ENCODE measurements around the gene BRINP2.

BRINP2 gene

DNA sequence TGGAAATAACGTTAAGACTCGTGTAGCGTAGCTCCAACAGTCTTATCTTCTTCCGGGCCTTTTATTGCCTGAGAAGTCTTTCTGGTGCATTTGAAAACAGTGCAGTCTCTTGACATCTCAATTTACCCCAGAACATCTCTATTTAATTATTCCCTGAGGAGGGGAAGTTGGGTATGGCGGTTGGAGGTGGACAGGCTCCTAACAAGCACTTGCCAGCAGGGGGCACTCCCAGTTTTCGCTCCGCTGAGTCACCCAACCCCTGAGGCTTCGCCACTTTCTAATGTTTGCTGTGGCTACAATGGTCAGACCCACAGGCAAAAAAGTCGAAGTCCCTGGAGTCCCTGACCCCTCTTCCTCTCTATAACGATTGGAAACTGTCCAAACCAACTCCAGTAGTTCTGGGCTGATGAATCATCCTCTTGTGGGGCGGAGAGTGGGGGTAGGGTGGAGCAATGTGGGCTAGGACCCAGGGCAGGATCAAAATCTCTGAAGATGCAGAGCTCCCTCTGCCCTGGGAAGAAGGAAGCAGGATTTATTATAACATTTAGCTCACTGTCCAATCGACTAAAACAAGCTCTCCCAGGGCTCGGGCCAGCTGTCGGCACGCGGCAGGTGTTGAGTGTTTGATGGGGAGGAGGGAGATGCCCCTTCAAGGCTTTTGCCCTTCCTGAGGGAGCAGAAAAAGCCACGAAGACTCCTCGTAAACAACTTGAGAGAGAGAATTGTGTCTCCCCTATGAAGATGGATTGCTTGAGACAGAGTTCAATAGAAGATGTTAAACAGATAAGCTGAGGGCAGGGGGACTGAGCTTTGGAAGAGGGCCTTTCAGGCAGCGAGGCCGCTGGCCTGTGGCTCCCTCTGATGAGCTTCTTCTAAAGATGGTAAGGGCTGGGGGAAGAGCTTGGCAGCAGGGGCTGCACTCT lies 85.7 kb downstream of the BRINP2 start:
- in situ Hi-C loops (cut with MboI; ENCODE audit: low sequenced_read_pairs): no loop called here

DNA sequence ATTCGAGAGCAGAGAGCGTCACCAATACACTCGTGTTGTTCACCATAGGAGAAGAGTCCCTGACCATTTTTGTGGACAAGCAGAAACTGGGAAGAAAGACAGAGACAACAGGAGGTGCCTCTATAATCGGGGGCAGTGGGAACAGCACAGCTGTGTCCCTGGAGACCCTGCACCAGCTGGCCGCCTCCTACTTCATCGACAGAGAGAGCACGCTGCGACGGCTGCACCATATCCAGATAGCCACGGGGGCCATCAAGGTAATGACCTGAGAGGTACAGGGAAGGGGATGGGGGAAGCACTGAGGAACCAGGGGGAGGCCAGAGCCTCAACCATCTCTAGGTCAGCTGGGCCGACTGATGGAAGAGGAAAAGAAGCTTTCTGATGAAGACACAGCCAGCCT lies 86.4 kb downstream of the BRINP2 start:
- in situ Hi-C loops (cut with MboI; ENCODE audit: low sequenced_read_pairs): no loop called here

DNA sequence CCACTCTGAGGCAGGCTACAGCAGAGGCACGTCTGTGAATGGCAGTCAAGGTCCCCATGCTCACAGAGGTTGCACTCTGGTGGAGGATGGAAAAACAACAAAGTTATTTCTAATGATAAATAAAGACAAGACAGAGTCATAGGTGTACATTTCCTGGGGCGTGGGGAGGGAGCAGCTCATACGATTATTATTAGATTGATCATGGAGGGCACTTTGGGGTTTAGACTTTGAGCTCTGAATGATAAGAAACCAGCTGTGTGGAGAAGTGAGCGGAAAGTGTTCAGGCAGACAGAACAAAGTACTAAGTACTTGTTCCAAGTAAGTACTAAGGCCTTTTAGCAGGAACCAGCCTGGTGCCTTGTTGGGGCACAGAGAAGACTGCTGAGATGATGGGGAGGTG lies 86.8 kb downstream of the BRINP2 start:
- in situ Hi-C loops (cut with MboI; ENCODE audit: low sequenced_read_pairs): no loop called here

DNA sequence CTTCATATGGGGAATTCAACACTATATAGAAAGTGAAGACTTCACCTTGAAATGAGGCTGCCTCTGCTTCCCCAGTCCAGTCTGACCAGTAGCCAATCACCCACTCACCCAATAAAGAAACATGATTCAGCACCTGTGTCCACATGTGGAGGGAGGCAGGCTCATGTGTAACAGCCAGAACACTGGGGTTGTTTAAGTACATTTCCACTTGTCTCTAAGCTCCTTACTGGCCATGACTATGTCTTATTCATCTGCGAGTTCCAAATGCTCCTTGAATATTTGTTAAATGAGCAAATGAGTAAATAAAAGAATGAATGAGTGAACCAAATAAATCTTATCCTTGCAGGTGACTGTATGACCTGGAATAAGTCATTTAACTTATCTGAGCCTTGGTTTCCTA lies 100.1 kb downstream of the BRINP2 start:
- in situ Hi-C loops (cut with MboI; ENCODE audit: low sequenced_read_pairs): no loop called here

DNA sequence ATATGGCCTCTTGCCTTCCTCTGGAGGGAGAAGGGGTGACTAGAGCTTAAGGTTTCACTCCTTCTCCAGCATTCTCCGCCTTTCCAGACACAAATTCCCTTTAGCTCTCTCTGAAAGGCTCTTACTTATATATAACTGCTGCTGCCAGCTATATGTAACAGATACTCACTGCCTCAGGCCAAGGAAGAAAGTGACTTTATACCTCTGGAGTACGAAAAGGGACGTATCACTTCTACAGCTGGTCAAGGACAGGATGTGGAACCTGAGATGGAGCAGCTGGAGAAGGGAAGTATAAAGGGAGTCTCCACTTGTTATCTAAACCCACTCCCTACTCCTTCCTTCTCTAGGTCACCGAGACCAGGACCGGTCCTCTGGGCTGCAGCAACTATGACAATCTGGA lies 102.4 kb downstream of the BRINP2 start:
- in situ Hi-C loops (cut with MboI; ENCODE audit: low sequenced_read_pairs): no loop called here

DNA sequence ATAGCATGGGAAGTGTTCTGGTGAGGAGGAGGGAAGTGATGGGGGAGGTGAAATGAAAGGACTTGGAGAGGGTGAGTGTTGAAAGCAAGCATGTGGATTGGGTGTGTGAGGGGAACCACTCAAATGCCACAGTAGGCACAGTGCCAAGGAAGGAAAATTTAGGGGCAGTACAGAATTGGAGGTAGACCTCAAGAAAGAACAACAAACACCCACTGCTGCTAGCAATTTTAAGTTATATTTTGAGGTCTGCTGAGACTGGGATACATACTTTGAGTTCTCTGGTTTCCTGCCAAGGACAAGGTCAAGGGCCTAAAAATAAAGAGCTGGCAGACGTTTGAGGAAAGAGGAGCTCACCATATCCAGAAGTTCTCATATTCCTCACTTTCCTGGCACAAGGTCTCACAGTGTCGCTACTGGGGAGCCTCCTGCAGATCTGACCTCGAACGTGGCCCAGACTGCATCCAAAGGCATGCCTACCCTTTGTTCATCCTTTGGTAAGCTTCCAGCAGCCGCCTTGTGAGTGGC lies 104.0 kb downstream of the BRINP2 start:
- in situ Hi-C loops (cut with MboI; ENCODE audit: low sequenced_read_pairs): no loop called here

DNA sequence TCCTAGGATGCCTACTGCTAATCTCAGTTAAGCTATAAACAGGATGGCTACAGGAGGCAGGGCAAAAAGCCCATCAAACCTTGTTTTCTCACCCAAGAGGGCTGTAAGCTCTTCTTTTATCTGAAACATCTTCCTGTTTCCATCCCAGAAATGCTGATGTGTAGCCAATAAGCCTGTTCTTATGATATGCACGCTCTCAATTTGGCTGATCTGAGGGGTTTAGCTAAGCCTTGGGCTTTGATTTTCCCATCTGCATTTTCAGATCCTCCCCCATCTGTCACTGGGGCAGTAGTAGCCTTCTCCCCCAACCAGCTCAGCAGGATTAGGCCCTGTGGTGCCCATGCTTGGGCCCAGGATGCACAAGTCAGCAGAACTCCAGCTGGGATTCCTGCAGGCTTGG lies 105.0 kb downstream of the BRINP2 start:
- in situ Hi-C loops (cut with MboI; ENCODE audit: low sequenced_read_pairs): no loop called here

DNA sequence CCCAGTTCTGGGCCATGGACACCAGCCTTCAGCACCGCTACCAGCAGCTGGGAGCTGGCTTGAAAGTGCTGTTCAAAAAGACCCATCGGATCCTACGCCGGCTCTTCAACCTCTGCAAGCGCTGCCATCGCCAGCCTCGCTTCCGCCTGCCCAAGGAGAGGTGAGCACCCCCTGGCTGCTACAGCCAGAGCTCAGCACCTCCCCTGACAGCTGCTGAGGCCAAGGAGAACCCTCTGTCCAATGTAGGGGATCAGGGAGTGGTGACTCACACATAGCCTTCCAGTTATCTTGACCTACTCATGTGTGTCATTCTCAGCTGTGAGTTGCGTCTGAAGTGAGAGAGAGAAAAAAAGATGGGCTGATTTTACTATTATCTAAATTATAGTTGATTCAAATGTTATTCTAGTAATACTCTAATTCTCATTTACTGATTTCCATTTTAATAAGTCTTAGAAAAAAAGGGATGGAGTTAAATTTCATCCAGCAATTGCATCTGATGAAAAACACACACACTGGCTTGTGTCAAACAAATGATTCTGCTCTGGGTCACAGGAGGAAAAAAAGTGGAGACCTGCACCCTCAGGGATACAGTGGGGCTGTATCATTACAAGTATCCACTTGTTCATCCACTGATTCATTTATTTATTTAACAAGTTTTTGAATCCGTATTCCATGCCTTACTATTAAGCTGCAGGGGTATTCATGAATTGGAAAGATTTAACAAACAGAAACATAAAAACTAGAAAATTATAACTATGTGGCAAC lies 108.0 kb downstream of the BRINP2 start:
- in situ Hi-C loops (cut with MboI; ENCODE audit: low sequenced_read_pairs): no loop called here

DNA sequence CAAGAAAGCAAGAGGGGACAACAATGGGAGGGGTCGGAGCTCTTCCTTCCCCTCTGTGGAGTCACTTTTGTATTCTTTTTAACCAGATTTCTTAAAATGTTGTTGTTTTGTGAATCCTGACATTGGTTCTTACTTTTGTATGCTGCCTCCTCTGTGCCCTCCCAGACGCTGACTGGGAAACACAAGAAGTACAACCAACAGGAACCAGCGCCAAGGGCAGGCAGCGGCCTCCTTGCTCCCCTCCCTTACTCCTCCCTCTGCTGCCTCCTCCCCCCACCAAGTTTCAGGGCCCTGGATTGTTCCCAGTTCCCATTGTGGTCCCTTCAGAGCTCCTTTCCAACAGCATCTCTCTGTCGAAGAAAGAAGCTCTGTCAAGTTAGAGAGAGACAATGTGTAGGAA lies 111.1 kb downstream of the BRINP2 start:
- in situ Hi-C loops (cut with MboI; ENCODE audit: low sequenced_read_pairs): no loop called here

DNA sequence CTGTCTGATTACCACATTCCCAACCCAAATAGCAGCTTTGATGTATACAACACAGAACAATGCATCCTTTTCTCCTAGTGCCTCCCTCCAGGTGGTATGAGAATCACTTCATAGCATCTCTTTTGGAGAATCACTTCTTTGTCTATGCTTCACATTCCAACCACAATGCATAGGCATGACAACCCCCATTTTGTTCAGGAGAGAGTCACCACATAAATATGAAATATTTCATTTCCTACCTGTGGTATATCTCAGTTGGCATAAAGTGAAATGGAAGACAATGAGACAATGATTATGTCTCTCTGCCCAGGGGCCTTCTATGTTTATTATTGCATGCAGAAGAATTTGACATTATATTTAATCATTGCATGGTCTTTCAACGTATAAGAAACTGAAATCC lies 112.2 kb downstream of the BRINP2 start:
- in situ Hi-C loops (cut with MboI; ENCODE audit: low sequenced_read_pairs): no loop called here

DNA sequence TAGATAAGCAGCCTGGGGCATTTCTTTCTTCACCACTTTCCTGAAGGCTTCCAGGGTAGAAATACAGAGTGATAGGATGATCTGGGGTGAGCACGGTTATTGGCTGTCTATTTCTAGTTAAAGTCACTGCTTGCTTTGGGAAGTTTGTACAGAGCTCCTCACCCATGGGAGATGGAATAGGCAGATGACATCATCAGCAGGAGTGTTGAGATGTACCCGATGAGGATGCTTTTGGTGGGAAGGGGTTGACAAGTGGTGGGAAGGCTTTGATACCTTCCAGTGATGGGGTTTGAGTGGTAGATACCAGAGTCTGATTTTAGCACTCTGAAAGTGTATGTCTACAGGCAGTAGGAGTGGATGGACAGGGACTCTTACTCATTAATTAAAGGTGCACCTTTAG lies 112.6 kb downstream of the BRINP2 start:
- in situ Hi-C loops (cut with MboI; ENCODE audit: low sequenced_read_pairs): no loop called here

DNA sequence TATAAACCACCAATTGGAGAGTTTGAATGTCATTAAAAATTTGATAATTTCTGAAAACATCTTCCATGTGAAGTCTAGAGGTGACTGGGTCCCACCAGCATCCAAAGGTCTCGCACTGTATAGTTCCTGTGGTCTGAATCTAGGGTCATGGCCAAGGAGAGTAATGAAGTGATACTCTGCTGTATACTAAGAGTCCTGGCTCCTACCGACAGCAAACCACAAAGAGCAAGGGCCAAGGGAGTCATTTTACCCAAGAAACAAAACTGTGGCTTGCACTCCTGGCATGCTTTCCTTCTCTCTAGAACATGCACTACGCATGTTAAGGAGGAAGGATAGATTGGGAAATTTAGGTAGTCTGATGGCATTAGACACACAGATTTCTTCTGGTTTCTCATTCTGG lies 115.6 kb downstream of the BRINP2 start:
- in situ Hi-C loops (cut with MboI; ENCODE audit: low sequenced_read_pairs): no loop called here

DNA sequence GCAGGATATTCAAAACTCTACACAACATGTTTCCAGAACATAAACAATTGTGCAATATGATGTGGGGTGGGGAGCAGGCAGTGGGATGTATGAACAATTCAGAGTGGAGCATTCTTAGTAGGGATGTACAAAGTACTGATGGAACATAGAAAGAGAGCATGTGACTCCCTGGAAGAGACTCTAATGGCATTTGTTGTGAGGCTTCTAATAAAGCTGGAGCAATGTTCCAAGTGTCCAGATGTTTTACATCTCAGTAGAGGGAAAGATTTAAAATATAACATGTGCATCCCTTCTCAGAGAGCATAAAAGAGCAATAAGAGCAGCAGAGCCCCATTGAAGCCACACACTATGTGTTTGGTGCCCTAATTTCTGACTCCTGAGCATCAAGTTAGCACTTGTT lies 116.5 kb downstream of the BRINP2 start:
- in situ Hi-C loops (cut with MboI; ENCODE audit: low sequenced_read_pairs): no loop called here

DNA sequence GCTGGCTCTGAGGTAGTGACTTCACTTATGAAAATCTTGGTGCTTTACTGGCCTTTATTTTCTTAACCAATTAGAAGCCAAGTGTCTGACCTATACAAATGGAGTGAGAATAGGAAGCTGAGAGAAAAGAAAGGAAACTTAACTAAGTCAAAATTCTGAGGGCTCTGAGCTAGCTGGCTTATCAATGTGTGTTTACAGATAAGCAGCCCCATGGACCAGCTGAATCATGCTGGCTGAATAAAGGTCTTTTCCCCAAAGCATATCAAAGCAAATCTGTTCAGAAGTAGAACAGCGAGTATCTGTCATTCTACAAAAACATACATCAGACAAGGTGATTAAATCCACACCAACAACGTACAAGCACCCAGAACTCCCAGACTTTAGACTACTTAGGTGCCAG lies 117.2 kb downstream of the BRINP2 start:
- in situ Hi-C loops (cut with MboI; ENCODE audit: low sequenced_read_pairs): no loop called here

DNA sequence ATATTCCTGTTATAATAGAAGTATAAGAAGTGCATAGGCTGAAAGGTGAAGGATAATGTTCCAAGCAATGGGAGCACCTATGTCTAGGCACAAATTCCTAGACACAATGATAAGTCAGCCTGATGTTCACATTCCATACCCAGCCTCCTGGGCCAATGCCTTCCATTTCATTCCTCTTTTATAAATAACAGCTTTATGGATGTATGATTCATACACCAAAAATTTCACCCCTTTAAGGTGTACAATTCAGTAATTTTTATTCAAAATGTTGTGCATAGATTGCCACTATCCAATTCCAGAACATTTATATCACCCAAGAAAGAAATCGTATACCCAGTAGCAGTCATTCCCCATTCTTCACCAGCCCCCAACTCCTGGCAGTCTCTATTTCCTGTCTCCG lies 118.8 kb downstream of the BRINP2 start:
- in situ Hi-C loops (cut with MboI; ENCODE audit: low sequenced_read_pairs): no loop called here

DNA sequence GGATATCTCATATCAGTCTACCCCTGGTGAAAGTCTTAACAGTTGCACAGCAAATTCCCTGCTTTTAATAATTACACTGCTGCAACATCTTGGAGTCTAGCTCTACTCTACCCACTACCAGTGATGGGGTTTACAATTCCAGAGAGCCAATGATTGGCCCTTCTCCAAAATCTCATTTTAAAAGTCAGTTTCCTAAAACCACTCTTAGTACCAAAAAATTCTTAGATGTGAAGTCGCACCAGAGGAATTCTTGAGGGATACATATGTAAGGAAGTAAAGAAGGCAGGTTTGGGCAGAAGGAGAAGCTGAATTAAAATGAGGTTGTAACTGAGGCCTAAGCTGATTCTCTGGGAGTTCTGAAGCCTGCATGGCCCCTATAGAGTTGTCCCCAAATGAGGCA lies 129.7 kb downstream of the BRINP2 start:
- in situ Hi-C loops (cut with MboI; ENCODE audit: low sequenced_read_pairs): no loop called here

DNA sequence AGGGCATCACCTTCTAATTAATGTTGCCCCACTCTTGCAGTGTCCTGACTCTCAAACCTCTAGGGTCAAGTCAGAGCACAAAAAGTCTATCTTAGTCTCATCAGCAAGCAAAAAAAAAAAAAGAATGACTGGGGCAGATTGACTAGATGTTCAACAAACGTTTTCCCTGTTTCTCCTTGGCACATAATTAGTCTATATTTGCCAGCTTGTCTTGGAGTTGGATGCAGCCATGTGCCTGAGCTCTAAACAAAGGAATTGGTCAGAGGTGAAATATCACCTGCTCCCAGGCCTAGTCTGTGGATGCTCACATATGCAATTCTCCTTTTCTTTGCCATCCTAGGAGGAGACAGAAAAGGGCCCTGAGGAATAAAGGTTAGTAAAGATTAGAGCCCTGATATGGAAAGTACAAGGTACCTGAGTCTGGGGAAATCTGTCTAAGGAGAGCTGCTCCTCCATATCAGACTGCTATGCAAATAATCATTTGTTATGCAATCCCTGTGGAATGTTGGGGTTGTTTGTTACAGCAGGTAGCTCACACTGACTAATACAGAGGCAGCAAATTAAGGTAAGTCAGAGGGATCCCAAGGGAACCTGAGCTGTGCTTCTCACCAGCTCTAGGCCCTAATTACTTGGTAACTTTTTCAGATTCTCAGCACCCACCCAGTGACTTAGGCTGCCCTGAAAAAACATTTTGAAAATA lies 130.8 kb downstream of the BRINP2 start:
- in situ Hi-C loops (cut with MboI; ENCODE audit: low sequenced_read_pairs): no loop called here

DNA sequence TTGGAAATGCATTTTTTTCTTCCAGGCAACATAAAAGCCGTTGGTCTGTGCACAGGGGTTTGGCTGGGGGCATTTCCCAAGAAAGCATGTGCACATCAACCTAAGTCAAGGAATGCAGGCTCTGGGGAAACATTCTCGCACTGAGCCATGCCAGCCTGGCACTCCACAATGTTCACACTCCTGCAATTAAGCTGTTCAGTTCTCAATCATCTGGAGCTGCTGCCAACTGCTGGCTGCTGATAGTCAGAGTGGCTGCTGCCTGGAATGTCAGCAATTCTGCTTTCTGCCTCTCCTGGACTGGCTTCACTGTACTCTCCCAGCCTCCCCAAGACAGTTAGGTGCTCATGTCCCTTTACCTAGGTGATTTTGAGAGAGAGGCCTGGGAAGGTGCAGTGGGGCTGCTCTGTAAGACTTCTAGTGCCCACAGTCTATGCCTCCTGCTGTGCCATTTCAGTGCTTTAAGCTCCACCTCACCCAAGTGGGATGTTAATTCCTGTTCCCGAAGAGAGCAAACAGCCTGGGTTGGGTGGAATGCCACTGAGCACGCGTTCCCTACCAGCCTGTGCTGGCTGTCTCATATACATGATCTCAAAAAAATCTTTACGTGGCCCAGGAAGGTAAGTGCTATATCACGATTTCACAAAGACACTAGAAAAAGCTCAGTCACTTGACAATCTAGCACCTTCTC lies 131.7 kb downstream of the BRINP2 start:
- in situ Hi-C loops (cut with MboI; ENCODE audit: low sequenced_read_pairs): no loop called here

DNA sequence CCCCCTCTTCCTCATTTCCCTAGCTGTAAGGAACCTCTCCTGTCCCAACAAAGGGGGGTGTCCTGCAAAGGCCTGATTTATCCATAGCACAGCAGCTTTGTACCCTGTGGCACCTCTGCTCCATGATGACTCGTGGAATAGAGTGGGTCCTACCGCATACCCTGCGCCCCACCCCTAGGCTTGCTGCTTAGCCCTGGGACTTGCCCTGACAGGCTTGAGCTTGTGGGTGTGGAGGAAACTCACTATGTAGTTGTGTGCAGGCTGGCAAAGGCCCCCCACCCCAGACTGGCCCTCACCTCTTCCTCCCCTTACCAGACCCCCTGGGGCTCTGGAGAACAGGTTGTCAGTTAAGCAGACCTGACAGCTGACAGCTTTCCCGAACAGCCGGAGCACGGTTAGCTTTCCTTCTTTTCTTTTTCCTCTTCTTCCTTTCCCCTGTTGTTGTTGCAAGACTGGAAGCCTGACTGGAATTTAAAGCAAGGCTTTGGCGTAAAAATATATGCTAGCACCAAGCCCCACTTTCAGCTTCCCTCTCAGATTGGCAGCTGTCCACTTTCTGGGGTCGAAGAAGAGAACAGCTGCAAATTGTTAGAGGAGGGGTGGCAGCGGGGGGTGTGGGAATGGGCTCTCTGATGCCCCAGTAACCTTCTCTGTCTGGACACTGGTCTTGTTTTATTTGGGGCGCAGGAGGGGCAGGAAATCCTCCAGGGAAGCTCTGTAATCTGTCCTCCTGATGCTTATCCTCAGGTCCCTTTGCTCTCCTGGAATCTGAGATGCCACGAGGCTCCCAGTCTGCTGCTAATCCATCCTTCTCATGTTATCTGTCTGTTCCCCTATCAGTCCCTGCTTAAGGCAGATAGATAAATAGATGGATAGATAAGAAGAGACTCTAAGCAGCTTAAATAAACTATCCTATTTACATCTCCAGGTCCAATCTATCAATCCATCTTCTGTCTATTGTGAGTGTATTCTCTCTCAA lies 134.6 kb downstream of the BRINP2 start:
- in situ Hi-C loops (cut with MboI; ENCODE audit: low sequenced_read_pairs): no loop called here

DNA sequence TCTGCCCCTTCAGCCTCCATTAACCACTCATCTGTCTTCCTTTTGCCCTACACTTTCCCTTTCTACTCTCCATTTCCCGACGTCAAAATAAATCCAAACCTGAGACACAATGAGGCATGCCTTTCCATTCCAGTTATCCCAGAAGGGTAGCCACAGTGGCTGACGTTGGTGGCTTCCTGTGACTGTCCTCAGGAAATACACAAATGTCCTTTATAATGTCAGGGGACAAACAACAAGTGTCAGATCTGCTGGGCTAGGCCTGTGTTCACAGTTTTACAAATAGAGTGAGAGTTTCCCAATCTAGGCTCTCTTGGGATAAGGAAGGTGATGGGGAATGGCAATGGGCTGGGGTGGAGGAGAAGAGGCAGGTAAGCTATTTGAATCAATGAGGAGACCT lies 135.3 kb downstream of the BRINP2 start:
- in situ Hi-C loops (cut with MboI; ENCODE audit: low sequenced_read_pairs): no loop called here

All from hTERT RPE-1 (cell line).